Placental epithelial cell (primary cell): Measurements from ENCODE around the gene WDR49. TPM values are rescaled to one million over a fixed set of nuclear protein-coding genes. Genes with fewer than 3 reads are reported as not detected.

Source experiments
- small RNA-seq: library from RNA; depleted of rRNA; stranded (forward); fragments of <200 nt; gene quantifications from one replicate; pipeline ENCODE3, GENCODE V24; 2012
- total RNA-seq: library from RNA; depleted of rRNA; stranded (reverse); fragments of >200 nt; gene quantifications from 2 replicates; pipeline ENCODE4 v1.2.3, GENCODE V29; 2012

WDR49 gene
- not detected in 2 replicates for total RNA-seq

GRCh38 chr3:167653760-167654159 is at the start of gene WDR49:
Gene WDR49, minus strand, starts transcription at chr3:167653942. Its CDS starts 517 bp downstream, at chr3:167653425.

GRCh38 chr3:167473863-167474262 is 179.9 kb downstream of the WDR49 start, which contains the start of gene SERPINI2:
Gene SERPINI2, minus strand, starts transcription at chr3:167474042. Its CDS starts 2,208 bp downstream, at chr3:167471834.

Small RNAs within 50 kb of the gene (small RNA-seq; reads per million reads assigned to genes)
- 0.12 reads per million for gene HMGN1P8

Other genes starting within 250 kb of the WDR49 start
- gene SERPINI2, start 179.9 kb downstream of the WDR49 start, total RNA-seq = not detected in 2 replicates
- 58.2 and 72.6 TPM in 2 replicates for gene PDCD10, start 81.0 kb upstream of the WDR49 start, total RNA-seq
- gene SERPINI1, start 81.8 kb upstream of the WDR49 start, total RNA-seq = 1.6 and 2.0 TPM in 2 replicates